ENCODE results near the gene NPPB. TPM values are rescaled to one million over a fixed set of nuclear protein-coding genes. Genes with fewer than 3 reads are reported as not detected.

Gene NPPB
- total RNA-seq, 2 donors from 2014 or later = not detected

DNA sequence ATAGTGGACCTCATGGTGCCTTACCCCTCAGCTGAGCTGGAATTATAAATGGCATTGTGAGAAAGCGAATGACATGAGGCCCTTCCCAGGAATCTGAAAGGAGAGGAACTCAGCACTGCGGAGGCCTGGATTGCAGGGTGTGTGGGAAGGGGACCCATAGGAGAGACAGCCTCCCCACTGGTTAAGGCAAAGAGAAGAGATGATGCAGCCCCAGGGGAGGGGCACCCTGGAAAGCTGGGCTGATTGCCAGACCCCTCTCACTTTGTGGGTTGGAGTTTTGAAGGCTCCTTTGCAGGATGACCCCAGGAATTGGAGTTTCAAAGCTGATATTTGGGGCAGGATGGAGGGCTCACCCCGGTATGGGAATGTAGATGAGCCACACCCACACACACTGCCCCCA lies 2.0 kb downstream of the NPPB start:
- TF ChIP-seq CTCF (IDR thresholded peaks at IDR 0.05) = no peak
- peaks cover 17% of the 10 kb centered on the region for H3K27me3 ChIP-seq (replicated peaks; ENCODE audit: insufficient read depth)
- 43% methylated on average over 3 of the region's 3 CpGs for WGBS

DNA sequence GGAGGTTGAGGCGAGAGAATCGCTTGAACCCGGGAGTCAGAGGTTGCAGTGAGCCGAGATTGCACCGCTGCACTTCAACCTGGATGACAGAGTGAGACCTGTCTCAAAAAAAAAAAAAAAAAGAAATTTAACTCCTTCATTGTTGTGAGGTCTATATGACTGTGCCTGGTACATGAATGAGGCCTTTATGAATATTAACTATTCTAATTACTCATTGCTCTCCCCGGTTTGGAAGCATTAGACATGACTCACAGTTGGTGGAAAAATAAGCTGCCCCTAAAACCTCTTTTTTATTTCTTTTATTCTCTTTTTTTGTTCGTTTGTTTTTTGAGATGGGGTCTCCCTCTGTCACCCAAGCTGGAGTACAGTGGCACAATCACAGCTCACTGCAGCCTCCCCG lies 3.3 kb downstream of the NPPB start:
- Histone ChIP-seq H3K27me3 (replicated peaks; ENCODE audit: insufficient read depth) (peaks cover 17% of the 10 kb centered on the region), H3K4me3 (no peak overlapping the region), H3K4me1 (replicated peaks) (no peaks in the 10 kb centered on the region), H3K27ac (no peak overlapping the region), H3K9me3 (no peaks in the 10 kb centered on the region), H3K36me3 (no peaks in the 10 kb centered on the region)
- 78% methylated on average over 8 of the region's 8 CpGs for WGBS
- TF ChIP-seq POLR2A (IDR thresholded peaks at IDR 0.05) = no peak
- no peak for TF ChIP-seq POLR2AphosphoS5 (IDR thresholded peaks at IDR 0.05)
- no peak for TF ChIP-seq CTCF (IDR thresholded peaks at IDR 0.05)
- DNase-seq (ENCODE audit: low spot score) = no peak
- intact Hi-C loops (cut with DNase I) = no loop called here

More for the DNA sequence above, 2.0 kb downstream of the NPPB start:
- Histone ChIP-seq H3K27ac (no peak overlapping the region), H3K36me3 (no peaks in the 10 kb centered on the region), H3K4me3 (no peak overlapping the region), H3K9me3 (no peaks in the 10 kb centered on the region), H3K4me1 (replicated peaks) (no peaks in the 10 kb centered on the region)
- intact Hi-C loops (cut with DNase I) = no loop called here
- no peak for DNase-seq (ENCODE audit: low spot score)

- no peaks in the 10 kb centered on the region for H3K36me3 ChIP-seq
- no peak for DNase-seq (ENCODE audit: low spot score)
- H3K27me3 ChIP-seq (replicated peaks; ENCODE audit: insufficient read depth) = peaks cover 15% of the 10 kb centered on the region
- TF ChIP-seq POLR2A (IDR thresholded peaks at IDR 0.05) = no peak
- no peak for TF ChIP-seq CTCF (IDR thresholded peaks at IDR 0.05)
- TF ChIP-seq POLR2AphosphoS5 (IDR thresholded peaks at IDR 0.05) = no peak
- no peak overlapping the region for H3K27ac ChIP-seq
- H3K9me3 ChIP-seq = no peaks in the 10 kb centered on the region
- intact Hi-C loops (cut with DNase I) = no loop called here
- 23% methylated on average over 8 of the region's 8 CpGs for WGBS
- no peak overlapping the region for H3K4me3 ChIP-seq
- H3K4me1 ChIP-seq (replicated peaks) = no peaks in the 10 kb centered on the region
Observed at GRCh38 chr1:11854519-11854918, 4.2 kb downstream of the NPPB start.

GRCh38 chr1:11851180-11851579 lies 7.6 kb downstream of the NPPB start:
- no peak for DNase-seq (ENCODE audit: low spot score)
- H3K27me3 ChIP-seq (replicated peaks; ENCODE audit: insufficient read depth) = no peaks in the 10 kb centered on the region
- H3K9me3 ChIP-seq = no peaks in the 10 kb centered on the region
- H3K27ac ChIP-seq = no peak overlapping the region
- WGBS = 72% methylated on average over 7 of the region's 7 CpGs
- no peaks in the 10 kb centered on the region for H3K36me3 ChIP-seq
- intact Hi-C loops (cut with DNase I) = no loop called here
- no peak overlapping the region for H3K4me3 ChIP-seq
- H3K4me1 ChIP-seq (replicated peaks) = no peaks in the 10 kb centered on the region
- TF ChIP-seq POLR2A (IDR thresholded peaks at IDR 0.05) = no peak
- no peak for TF ChIP-seq POLR2AphosphoS5 (IDR thresholded peaks at IDR 0.05)
- no peak for TF ChIP-seq CTCF (IDR thresholded peaks at IDR 0.05)

- intact Hi-C loops (cut with DNase I) = no loop called here
- TF ChIP-seq POLR2A (IDR thresholded peaks at IDR 0.05) (no peak), POLR2AphosphoS5 (IDR thresholded peaks at IDR 0.05) (no peak), CTCF (IDR thresholded peaks at IDR 0.05) (no peak)
- Histone ChIP-seq H3K9me3 (no peaks in the 10 kb centered on the region), H3K4me1 (replicated peaks) (no peaks in the 10 kb centered on the region), H3K36me3 (no peaks in the 10 kb centered on the region), H3K27ac (no peak overlapping the region), H3K4me3 (no peak overlapping the region), H3K27me3 (replicated peaks; ENCODE audit: insufficient read depth) (no peaks in the 10 kb centered on the region)
- 56% methylated on average over 11 of the region's 11 CpGs for WGBS
- no peak for DNase-seq (ENCODE audit: low spot score)
Observed at GRCh38 chr1:11850156-11850555, 8.6 kb downstream of the NPPB start.

All from prostate gland (tissue), 2 donors.